Measurements from ENCODE around the gene TMEM123.

DNA sequence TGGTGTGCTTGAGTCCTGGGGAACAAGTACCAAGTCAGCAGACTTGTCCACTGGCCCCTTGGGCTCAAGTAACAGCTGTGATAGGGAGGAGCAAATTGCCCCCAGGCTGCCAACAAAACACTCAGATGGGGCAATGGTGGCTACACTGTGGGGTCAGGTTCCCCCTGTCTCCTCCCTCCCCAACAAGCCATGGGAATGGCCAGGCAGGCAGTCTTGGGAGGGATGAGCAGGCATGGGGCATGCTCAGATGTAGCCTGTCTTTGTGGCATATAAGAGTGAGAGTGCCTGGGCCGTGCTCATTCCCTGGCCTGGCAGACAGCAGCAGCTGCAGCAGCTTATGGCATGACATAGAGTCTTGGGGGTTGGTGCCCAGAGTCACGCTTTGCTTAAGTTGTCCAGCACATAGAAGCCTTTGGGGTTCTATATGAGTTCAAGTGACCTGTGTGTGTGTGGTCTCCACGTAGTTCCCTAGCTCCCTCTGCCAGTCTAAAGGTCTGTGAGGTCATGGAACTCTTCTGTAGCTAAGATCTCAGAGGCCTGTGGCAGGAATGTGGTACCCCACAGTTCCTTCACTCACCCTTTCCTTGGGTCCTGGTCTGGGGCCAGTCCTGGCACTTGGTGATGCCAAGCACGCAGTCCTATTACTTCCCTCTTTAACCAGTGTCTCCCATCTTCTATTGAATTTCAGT, 60.9 kb downstream of the TMEM123 start:
- TF ChIP-seq, protein P1, sequence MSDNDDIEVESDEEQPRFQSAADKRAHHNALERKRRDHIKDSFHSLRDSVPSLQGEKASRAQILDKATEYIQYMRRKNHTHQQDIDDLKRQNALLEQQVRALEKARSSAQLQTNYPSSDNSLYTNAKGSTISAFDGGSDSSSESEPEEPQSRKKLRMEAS (IDR thresholded peaks at IDR 0.05; ENCODE audit: insufficient read depth, insufficient read length) = no peak
- TF ChIP-seq EZH2 (IDR thresholded peaks at IDR 0.05; ENCODE audit: borderline replicate concordance, low read depth, low read length, severe bottlenecking) (no peak), POLR2AphosphoS5 (IDR thresholded peaks at IDR 0.05; ENCODE audit: insufficient read depth, low read depth, low read length) (no peak), POLR2A (IDR thresholded peaks at IDR 0.05; ENCODE audit: low read depth, low read length) (no peak)
- TF ChIP-seq, protein P2, sequence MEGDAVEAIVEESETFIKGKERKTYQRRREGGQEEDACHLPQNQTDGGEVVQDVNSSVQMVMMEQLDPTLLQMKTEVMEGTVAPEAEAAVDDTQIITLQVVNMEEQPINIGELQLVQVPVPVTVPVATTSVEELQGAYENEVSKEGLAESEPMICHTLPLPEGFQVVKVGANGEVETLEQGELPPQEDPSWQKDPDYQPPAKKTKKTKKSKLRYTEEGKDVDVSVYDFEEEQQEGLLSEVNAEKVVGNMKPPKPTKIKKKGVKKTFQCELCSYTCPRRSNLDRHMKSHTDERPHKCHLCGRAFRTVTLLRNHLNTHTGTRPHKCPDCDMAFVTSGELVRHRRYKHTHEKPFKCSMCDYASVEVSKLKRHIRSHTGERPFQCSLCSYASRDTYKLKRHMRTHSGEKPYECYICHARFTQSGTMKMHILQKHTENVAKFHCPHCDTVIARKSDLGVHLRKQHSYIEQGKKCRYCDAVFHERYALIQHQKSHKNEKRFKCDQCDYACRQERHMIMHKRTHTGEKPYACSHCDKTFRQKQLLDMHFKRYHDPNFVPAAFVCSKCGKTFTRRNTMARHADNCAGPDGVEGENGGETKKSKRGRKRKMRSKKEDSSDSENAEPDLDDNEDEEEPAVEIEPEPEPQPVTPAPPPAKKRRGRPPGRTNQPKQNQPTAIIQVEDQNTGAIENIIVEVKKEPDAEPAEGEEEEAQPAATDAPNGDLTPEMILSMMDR (IDR thresholded peaks at IDR 0.05; ENCODE audit: extremely low read depth in 1 of 2, insufficient read depth in 1 of 2, low read depth in 1 of 2, low read length in 2 of 2) = no peak
